HG03521 (cell line): ENCODE data around the gene STAMBPL1.
"Not testable (repeated sequence)": the region's sequence is repeated elsewhere in the genome, so short reads cannot be mapped to it uniquely, and the experiment has no call there.

Source experiments
- ATAC-seq: cut with Tn5 transposase; IDR thresholded peaks from one replicate; pipeline ENCODE4 v1.9.1; 2021; ENCODE audit warnings: mild to moderate bottlenecking, moderate library complexity; ENCODE audit not compliant: unreplicated experiment

The STAMBPL1 gene

GRCh38 chr10:88879534-88880281 lies at the start of gene STAMBPL1:
Gene STAMBPL1, plus strand, starts transcription at chr10:88880245. Its CDS starts 21,464 bp downstream, at chr10:88901709.
- peak; percentile 37 for ATAC-seq

GRCh38 chr10:88830643-88831268 lies 49.3 kb upstream of the STAMBPL1 start:
- no peak for ATAC-seq

- ATAC-seq: no peak
Observed at GRCh38 chr10:88831709-88832108, 48.3 kb upstream of the STAMBPL1 start.

GRCh38 chr10:88832376-88832775 lies 47.7 kb upstream of the STAMBPL1 start:
- no peak for ATAC-seq

- no peak for ATAC-seq
Observed at GRCh38 chr10:88833156-88833555, 46.9 kb upstream of the STAMBPL1 start.

GRCh38 chr10:88833723-88834122 lies 46.3 kb upstream of the STAMBPL1 start:
- no peak for ATAC-seq

- peak; percentile 81 for ATAC-seq
Observed at GRCh38 chr10:88835096-88835909, 44.7 kb upstream of the STAMBPL1 start.

GRCh38 chr10:88835910-88836221 lies 44.2 kb upstream of the STAMBPL1 start:
- ATAC-seq: no peak

- ATAC-seq: not testable (repeated sequence)
Observed at GRCh38 chr10:88837632-88838031, 42.4 kb upstream of the STAMBPL1 start.

GRCh38 chr10:88838766-88839350 lies 41.2 kb upstream of the STAMBPL1 start:
- ATAC-seq: no peak

- ATAC-seq: no peak
Observed at GRCh38 chr10:88840104-88840503, 39.9 kb upstream of the STAMBPL1 start.

GRCh38 chr10:88840881-88841280 lies 39.2 kb upstream of the STAMBPL1 start:
- no peak for ATAC-seq

GRCh38 chr10:88841316-88842111 lies 38.5 kb upstream of the STAMBPL1 start:
- no peak for ATAC-seq

GRCh38 chr10:88843171-88843570 lies 36.9 kb upstream of the STAMBPL1 start:
- no peak for ATAC-seq

- ATAC-seq: no peak
Observed at GRCh38 chr10:88848499-88848898, 31.5 kb upstream of the STAMBPL1 start.

- no peak for ATAC-seq
Observed at GRCh38 chr10:88849234-88849633, 30.8 kb upstream of the STAMBPL1 start.

- ATAC-seq: no peak
Observed at GRCh38 chr10:88850712-88851111, 29.3 kb upstream of the STAMBPL1 start.

GRCh38 chr10:88851706-88852105 lies 28.3 kb upstream of the STAMBPL1 start, which contains the start of gene ANKRD22:
Gene ANKRD22, minus strand, starts transcription at chr10:88851844. Its CDS starts 237 bp downstream, at chr10:88851607.
- no peak for ATAC-seq

- ATAC-seq: no peak
Observed at GRCh38 chr10:88852327-88852726, 27.7 kb upstream of the STAMBPL1 start.

GRCh38 chr10:88853155-88853881 lies 26.7 kb upstream of the STAMBPL1 start:
- no peak for ATAC-seq
